ENCODE measurements around the gene PDE4C.

The PDE4C gene

DNA sequence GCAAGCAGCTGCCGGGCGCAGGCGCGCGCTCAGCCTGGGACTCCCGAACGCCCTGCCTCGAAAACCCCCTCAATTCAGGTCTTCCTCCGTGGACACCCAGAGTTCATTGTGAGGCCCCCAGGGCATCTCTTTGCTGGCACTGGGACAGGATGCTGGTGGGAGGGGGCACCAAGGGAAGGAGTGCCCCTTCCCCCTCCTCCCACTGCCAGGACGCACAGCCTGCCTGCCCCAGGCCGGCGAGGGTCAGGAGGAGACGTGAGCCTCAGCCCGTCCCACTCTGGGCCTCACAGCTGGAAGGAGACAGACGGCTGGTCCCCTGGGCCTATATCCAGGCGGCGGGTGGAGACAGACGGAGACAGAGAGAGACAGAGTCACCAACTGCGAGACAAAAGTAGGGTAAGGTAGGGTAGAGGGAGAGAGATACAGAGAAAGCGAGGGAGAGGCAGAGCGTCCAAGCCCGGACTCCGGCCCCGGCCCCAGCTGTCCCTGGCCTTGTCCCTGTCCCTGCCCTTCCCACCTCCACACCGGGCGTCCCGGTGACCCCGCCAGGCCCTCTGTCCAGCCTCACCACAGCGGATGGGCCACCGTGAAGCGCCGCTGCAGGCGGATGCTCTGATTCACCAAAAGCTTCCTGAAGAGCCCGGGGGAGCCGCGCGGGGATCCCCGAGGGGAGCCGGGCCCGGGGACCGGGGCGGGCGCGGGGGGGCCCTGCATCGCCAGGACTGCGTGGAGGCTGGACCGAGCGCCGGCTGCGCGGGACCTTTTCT lies at the start of gene PDE4C:
TSS of gene PDE4C (minus strand) at position 737 of the 767 bp plus-strand sequence. CDS start at position 714, 23 bp downstream.
- no peak for DNase-seq (ENCODE audit: low read depth)

DNA sequence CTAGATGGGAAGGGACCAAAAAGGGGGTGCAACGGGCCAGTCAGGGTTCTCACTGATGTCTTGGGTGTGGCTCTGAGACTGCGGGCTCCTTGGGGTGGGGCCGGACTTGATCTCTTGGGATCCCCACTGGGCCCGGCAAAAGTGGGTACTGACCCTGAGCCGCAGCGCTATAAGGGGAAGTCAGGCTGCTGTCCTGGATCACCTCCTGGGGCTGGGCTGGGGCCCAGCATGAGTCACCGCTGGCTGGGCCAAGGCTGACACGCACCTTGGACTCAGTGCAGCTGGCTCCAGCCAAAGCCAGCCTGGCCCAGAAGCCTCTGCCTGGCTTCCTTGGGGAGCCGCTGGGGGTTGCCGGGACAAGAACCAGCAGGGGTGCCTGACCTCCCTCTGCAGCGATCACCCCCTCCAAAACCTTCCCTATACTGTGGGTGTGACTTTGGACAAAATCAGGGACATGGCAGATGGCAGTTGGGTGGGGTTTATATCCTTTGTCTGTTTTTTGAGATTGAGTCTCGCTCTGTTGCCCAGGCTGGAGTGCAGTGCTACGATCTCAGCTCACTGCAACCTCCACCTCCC lies 48.6 kb upstream of the PDE4C start:
- no peak for DNase-seq (ENCODE audit: low read depth)

DNA sequence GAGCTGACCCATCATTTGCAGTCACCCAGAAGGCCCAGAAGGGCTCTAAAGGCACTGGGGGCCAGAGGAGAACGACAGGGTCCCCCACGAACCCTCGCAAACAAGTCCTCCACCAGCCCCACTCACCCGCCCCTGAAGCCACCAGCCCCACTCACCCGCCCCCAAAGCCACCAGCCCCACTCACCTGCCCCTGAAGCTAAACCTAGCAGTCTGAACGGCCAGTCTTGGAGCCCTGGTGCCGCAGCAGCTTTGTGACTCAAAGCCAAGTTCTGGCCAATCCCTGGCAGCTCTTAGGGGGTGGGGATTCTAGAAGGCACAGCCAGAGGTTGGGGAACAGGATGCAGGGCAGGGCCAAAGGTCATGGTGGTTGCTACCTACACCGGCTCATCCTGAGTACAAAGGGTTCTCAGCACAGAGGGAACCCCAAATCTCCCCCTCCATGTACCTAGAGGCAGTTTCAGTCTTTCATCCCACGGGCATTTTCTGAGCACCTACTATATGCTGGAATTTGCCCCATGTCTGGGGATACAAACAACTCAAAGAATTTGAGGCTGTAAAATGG lies 48.1 kb upstream of the PDE4C start, which contains the start of gene IQCN:
TSS of gene IQCN (minus strand) at position 234 of the 562 bp plus-strand sequence. CDS start 4,974 bp downstream, outside the sequence.
- DNase-seq (ENCODE audit: low read depth), result no peak

DNA sequence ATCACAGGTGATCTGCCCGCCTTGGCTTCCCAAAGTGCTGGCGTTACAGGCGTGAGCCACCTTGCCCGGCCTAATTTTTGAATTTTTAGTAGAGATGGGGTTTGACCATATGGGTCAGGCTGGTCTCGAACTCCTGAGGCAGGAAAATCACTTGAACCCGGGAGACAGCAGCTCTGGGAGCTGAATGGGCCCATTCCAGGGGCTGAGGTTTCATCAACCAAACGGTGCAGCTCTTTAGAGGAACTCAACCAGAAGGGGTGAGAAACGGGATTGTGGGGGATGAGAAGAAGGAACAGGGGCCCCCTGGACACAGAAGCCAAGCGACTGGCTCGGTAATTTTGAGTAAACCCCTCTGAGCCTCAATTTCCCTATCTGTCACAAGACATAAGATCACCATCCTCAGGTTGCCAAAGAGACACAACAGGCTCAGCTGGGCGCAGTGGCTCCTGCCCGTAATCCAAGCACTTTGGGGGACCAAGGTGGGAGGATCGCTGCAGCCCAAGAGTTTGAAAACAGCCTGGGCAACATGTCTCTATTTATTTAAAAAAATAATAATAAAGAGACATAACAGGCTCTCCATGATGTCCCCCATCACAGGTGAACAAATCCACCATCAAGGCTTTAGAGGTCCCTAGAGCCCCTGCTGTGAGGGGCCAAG lies 47.5 kb upstream of the PDE4C start:
- no peak for DNase-seq (ENCODE audit: low read depth)

DNA sequence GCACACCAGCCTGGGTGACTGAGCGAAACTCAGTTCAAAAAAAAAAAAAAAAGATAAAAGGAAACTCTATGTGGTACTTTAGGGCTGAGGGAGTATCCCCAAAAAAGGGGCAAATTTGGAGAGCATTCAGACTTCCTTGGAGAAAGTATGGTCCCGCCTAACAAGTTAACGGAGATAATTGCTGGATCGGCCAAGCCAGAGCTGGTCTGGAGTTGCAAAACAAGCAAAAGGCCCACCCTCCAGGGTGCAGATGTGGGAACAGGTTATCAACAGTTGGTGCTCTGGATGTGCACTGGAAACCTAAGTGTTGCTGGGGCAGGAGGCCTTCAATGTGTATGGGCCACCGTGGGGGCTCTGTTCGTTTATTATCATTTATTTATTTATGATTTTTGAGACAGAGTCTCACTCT lies 45.2 kb upstream of the PDE4C start:
- no peak for DNase-seq (ENCODE audit: low read depth)

DNA sequence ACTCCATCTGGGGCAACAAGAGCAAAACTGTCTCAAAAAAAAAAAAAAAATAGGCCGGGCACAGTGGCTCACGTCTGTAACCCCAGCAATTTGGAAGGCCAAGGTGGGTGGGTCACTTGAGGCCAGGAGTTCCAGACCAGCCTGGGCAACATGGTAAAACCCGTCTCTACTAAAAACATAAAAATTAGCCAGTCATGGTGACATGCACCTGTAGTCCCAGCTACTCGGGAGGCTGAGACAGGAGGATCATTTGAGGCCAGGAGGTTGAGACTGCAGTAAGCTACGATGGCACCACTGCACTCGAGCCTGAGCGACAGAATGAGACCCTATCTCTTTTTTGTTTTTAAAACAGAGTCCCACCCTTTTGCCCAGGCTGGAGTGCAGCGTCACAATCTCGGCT lies 44.1 kb upstream of the PDE4C start:
- no peak for DNase-seq (ENCODE audit: low read depth)

DNA sequence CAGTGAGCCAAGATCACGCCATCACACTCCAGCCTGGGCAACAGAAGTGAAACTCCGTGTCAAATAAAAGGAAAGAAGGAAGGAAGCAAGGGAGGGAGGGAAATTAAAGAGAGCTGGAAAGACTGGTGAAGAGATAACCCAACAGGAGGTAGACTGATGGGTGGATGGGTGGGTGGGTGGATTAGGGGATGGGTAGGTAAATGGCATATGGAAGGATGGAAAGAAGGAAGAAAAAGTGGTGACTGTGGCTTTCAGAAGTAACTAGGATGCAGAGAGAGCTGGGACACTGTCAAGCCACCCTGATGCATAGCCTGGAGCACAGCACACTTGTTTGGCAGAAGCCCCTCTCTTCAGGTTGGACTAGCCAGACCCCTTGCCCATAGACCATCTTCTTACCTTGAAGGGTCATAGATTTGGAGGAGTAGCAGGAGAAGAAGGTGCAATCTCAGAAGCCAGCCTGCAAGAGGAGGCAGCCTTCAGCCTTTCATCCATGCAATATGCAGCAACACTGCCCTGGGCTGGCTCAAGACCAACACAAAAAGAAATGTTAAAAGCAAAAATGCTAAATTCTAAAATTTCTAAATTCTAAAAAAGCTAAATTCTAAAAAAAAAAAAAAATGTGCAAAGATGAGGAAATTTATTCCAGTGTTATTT lies 43.0 kb upstream of the PDE4C start:
- no peak for DNase-seq (ENCODE audit: low read depth)

DNA sequence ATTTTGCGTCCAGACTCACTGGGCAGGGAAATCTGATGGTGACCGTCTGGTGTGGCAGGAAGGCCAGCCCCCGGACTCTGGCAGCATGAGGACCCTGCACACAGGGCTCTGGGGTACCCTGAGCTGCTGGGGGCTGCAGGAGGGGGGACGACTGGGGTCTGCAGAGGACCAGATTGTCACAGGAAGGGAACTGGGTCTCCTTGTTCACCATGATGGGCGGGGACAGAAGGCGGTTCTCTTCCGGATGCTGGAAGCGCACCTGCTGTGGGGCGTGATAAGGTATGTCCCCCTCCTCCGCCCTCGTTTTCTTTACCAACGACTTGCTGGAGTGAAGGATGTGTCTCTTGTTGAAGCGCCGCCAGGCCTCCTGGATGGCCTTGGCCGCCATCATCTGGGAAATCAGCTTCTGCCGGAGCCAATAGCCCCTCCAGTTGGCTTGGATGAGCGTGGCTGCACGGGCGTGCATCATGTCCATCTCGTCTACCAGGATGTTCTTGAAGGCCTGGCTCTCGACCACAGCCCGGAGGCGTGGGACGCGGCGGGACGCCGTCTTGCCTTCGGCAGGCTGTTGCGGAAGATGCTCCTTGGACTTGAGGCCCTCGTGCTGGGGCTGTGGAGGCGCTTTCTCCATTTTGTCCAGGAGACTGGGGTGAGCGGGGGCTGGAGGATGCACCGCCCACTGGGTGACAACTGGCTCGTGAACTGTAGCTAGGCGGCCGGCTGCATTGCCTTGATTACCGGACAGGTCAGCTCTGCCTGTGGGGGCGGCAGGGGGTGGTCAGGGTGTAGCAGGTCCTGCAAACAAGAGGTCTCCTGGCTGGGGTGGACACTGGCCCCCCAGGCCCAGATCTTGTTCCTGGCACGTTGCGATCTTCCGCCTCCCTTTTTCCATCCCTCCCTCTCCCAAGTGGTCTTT lies 40.8 kb upstream of the PDE4C start:
- no peak for DNase-seq (ENCODE audit: low read depth)

DNA sequence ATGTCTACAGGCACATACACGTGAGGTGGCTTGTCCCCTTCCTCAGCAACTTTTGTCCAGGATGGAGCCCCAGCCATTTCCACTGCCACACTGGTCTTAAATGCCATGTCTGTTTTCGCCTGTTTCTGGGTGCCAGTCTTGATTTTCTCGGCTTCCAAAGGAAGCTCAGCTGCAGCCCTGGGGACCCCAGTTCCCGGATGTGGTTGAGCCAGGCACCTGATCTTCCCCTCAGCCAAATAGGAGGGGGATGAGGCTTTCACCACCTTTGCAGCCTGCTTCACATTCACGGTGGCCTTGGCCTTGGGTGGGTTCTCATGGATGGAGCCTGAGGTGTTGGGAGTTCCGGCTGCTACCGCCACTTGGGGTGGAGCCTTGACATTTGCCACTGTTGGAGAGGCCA lies 39.3 kb upstream of the PDE4C start:
- DNase-seq (ENCODE audit: low read depth), result no peak

DNA sequence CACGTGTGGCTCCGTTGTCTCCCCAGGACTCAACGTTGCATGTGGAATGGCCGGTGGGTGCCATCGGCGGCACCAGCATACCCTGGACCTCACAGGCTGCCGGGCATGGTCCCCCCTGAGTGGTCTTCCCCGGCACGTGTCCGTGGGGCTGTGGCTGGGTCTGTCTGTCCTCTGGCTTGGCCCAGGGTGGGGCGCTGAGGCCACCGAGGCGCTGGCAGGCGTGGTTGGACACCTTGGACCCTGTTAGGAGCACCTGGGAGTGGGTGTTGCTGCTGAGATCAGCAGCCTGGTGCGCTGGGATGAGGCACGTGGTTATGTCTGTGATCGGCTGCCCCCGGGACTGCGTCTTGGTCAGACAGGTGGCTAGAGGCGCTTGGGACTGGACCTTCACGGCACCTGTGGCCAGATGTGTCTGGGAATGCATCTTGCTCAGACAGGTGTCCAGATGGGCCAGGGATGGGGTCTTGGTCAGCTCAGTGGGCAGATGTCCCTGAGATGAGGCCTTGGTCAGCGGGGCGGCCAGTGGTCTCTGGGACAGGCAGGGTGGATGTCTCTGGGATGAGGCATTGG lies 38.8 kb upstream of the PDE4C start:
- no peak for DNase-seq (ENCODE audit: low read depth)

DNA sequence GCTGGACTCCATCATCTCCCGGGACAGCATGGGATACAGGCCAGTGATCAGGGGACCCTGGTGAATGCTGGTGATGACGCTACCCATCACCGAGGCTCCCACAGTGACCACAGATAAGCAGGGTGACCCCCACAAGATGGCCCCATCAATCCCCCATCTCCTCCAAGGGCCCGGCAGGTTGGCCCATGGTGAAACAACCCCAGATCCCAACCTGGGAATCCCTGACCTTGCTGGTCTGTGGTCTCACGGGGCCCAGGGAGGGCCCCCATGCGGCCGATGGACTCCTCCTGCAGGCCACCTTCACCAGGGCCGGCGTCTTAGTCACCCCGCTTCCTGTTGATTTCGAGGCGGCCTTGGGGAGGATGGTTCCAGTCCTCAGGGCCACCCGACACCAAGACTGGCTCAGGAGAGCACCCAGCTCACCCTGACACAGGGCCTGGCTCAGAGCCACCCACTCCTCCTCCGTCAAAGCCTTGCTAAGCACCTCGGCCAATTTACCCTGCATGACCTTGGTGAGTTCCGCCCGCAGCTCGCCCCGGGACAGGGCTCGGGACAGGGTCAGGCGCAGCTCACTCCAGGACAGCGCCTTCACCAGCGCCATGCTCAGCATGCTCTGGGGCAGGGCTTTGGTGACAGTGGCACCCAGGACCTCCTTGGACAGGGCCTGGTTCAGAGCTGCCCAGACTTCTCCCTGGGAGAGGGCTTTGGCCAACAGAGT lies 38.1 kb upstream of the PDE4C start:
- DNase-seq (ENCODE audit: low read depth), result no peak

DNA sequence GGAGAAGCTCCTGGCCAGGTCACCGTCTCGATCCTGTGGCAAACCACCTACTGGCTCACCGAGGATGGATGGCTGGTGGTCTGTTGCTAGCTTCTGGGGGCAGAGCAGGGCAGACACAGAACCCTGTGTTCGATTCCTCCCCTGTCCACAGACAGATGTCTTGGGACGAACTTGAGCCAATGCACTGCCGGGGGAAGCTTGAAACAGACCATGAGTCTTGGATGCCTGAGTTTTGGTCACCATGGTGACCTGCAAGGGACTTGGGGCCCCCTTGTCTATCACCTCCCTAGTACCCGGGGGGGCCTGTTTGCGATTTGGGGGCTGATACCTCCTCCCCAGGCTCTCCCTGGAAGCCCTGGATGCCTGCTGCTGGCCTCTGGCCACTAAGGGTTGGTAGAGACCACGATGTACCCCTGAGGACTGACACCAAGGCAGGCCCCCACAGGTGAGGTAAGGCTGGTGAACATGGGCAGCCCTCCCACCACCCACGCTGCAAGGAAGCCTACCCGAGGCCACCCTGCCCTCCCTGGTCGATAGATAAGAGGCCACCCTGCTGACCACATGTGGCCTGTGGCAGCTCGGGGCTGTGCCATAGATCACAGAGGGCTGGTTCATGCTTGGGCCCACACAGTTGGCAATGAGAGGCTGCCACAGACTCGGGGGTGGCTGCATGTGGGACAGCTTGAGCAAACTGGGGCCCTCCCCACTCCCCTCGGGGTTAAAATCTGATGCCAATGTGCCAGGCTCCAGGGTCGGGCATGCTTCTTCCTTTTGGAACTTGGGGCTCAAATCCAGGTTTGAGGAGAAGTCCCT lies 37.3 kb upstream of the PDE4C start:
- no peak for DNase-seq (ENCODE audit: low read depth)

DNA sequence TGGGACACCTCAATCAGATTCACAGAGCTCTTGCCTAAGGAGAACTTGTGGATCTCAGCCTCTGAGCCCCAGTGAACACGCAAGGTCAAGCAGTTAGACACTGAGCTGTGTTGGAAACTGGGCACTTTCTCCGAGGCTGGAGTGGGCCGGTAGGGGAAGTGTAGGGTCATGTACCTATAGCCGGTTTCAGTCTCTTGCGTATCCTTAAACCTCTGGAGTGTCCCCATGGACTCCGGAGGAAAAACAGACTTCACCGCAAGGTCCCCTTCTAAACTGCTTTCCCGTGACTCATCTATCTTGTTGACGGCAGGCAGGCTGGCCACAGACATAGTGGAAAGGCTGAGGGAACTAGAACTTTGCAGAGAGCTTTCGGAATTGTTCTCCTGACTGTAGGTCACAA lies 36.7 kb upstream of the PDE4C start:
- no peak for DNase-seq (ENCODE audit: low read depth)

DNA sequence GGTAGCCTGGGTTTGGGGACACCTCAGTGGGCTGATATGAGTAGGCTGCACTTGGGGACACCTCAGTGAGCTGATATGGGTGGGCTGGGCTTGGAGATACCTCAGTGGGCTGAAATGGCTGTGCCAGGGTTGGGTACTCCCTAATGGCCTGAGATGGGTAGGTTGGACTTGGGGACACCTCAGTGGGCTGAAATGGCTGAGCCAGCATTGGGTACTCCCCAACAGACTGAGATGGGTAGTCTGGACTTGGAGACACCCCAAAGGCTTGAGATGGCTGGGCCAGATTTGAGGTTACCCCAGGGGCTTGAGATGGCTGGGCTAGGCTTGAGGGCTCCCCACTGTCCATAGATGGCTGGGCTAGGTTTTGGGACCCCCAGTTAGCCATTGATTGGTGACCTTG lies 35.9 kb upstream of the PDE4C start:
- no peak for DNase-seq (ENCODE audit: low read depth)

DNA sequence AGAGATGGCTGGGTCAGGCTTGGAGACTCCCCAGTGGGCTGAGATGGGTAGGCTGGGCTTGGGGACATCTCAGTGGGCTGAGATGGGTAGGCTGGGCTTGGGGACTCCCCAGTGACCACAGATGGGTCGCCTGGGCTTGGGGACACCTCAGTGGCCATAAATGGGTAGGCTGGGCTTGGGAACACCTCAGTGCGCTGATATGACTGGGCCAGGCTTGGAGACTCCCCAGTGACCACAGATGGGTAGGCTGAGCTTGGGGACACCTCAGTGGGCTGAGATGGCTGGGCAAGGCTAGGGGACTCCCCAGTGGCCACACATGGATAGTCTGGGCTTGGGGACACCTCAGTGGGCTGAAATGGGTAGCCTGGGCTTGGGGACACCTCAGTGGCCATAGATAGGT lies 35.2 kb upstream of the PDE4C start:
- no peak for DNase-seq (ENCODE audit: low read depth)

DNA sequence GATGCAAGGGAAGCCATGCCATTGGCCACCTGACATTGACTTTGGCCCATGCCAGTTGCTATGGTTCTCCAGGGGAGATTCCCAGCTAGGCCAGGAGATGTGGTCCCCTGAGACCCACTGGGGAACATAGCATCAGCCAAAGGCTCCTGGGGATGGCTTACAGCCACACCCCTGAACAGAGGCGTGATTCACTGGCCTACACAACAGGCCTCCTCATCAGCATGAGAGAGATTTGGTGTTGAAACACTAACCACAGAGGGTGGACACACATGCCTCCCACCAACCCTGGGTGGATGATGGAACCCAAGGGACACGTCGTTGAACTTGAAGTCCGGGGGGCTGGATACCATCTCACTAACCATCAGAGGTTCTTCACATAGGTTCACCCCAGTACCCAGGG lies 33.7 kb upstream of the PDE4C start:
- DNase-seq (ENCODE audit: low read depth), result no peak

DNA sequence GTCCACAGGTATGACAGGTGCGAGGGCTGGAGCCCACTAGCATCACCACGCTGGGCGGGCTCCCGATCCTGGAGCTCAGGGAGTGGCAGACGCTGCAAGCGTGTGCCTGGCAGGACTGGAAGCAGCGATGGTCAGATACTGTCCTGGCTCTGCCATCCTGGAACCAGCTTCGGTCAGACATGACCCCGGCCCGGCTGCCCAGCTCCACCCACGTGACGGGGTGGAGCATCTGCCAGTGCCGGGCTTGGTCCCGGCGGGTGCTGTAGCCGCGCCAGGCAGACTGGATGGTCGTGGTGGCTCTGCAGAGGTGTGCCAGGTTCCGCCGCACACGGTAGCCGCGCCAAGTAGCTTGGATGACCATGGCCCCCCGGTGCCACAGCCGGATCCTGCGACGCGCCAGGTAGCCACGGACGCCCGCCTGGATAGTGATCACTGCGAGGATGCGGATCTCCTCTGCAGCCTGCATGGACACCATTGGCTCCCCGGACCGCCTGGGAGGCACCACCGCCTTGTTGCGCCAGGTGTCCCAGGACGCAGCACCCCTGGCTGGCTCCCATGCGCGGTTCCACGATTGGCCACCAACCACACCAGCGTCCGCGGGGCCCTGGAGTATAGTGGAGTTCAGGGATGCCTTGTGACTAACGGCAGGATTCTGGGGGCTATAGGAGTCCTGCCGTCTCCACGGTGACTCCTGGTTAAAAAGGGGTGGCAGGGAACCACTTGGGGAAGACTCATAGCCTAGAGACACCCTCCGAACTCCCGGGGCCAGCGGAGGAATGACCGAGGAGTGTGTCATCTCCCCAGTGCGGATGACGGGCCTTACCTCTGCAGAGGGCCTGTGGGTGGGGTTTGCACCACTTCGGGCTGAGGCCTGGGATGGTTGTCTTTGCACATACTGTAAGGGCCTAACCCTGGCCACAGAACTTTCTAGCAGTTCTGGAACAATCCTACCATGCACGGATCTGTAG lies 31.5 kb upstream of the PDE4C start:
- no peak for DNase-seq (ENCODE audit: low read depth)

Measured in stimulated activated CD8-positive, alpha-beta memory T cell treated with anti-CD3 and anti-CD28 coated beads, Interleukin-4, amount 100 ng/mL, for 24 hours (primary cell).